SKM-1 (cell line): ENCODE measurements around the gene IL17C.

ENCODE experiments used
- DNase-seq: peaks from one replicate; lab custom pipeline; 2025; ENCODE audit not compliant: unreplicated experiment; lab: John Stamatoyannopoulos, UW

Gene IL17C

GRCh38 chr16:88681709-88682451 lies 43.5 kb downstream of the IL17C start:
- peak; percentile 90 for DNase-seq

GRCh38 chr16:88684569-88685155 lies 46.3 kb downstream of the IL17C start:
- no peak for DNase-seq

GRCh38 chr16:88685156-88686061 lies 47.0 kb downstream of the IL17C start:
- DNase-seq: peak; percentile 26

- no peak for DNase-seq
Observed at GRCh38 chr16:88686062-88686438, 47.7 kb downstream of the IL17C start.

- DNase-seq: peak; percentile 23
Observed at GRCh38 chr16:88686439-88687253, 48.3 kb downstream of the IL17C start, which contains the start of gene SNAI3. TSS of gene SNAI3 (minus strand) at chr16:88686507. CDS start at chr16:88686406, 101 bp downstream.

GRCh38 chr16:88687254-88687576 lies 48.8 kb downstream of the IL17C start:
- no peak for DNase-seq

- no peak for DNase-seq
Observed at GRCh38 chr16:88687676-88688012, 49.3 kb downstream of the IL17C start.

GRCh38 chr16:88688013-88688778 lies 49.8 kb downstream of the IL17C start:
- no peak for DNase-seq
